H9 (cell line): ENCODE data around the gene DDI1. TPM values are rescaled to one million over a fixed set of nuclear protein-coding genes. Genes with fewer than 3 reads are reported as not detected.

Source experiments
- DNase-seq: peaks from one replicate; pipeline ENCODE4 v3.0.0-alpha.2; 2017
- H2AFZ ChIP-seq: one replicate; pipeline ENCODE4 v1.6.1; 2013; ENCODE audit warnings: mild to moderate bottlenecking, low read length, control low read depth, moderate library complexity
- H2AK5ac ChIP-seq: 2 replicates; pipeline ENCODE4 v1.6.1; 2013; ENCODE audit warnings: low read length, control low read depth, mixed read lengths; ENCODE audit not compliant: insufficient read length
- H2BK120ac ChIP-seq: one replicate; pipeline ENCODE4 v1.6.1; 2013; ENCODE audit warnings: low read depth, mild to moderate bottlenecking, low read length, control low read depth, inconsistent platforms; ENCODE audit not compliant: poor library complexity, severe bottlenecking
- H2BK12ac ChIP-seq: 2 replicates; pipeline ENCODE4 v1.6.1; 2013; ENCODE audit warnings: low read length, control low read depth, mixed read lengths, low read depth; ENCODE audit not compliant: insufficient read length
- H2BK15ac ChIP-seq: 2 replicates; pipeline ENCODE4 v1.6.1; 2013; ENCODE audit warnings: low read depth, low read length, control low read depth
- H2BK20ac ChIP-seq: one replicate; pipeline ENCODE4 v1.6.1; 2013; ENCODE audit warnings: low read depth, mild to moderate bottlenecking, low read length, control low read depth, inconsistent platforms; ENCODE audit not compliant: poor library complexity, severe bottlenecking
- H2BK5ac ChIP-seq: 2 replicates; pipeline ENCODE4 v1.6.1; 2013; ENCODE audit warnings: low read length, control low read depth, mixed read lengths; ENCODE audit not compliant: insufficient read length
- H3K14ac ChIP-seq: 2 replicates; pipeline ENCODE4 v1.6.1; 2013; ENCODE audit warnings: low read length, control low read depth; ENCODE audit not compliant: insufficient read depth
- H3K18ac ChIP-seq: 2 replicates; pipeline ENCODE4 v1.6.1; 2013; ENCODE audit warnings: low read depth, mild to moderate bottlenecking, mixed read lengths, low read length, control low read depth; ENCODE audit not compliant: insufficient read length
- H3K23ac ChIP-seq: 2 replicates; pipeline ENCODE4 v1.6.1; 2013; ENCODE audit warnings: low read length, control low read depth, mixed read lengths, low read depth; ENCODE audit not compliant: insufficient read length
- H3K23me2 ChIP-seq: 2 replicates; pipeline ENCODE4 v1.6.1; 2013; ENCODE audit warnings: low read depth, mild to moderate bottlenecking, mixed read lengths, low read length, control low read depth; ENCODE audit not compliant: insufficient read length, poor library complexity, severe bottlenecking
- H3K27ac ChIP-seq: 2 replicates; pipeline ENCODE4 v1.5.1; 2013; ENCODE audit warnings: low read length, control low read depth, mixed read lengths, low read depth; ENCODE audit not compliant: insufficient read length
- H3K27me3 ChIP-seq: 2 replicates; pipeline ENCODE4 v1.6.1; 2013; ENCODE audit warnings: low read length, control low read depth, inconsistent platforms; ENCODE audit not compliant: insufficient read depth
- H3K4ac ChIP-seq: 2 replicates; pipeline ENCODE4 v1.6.1; 2013; ENCODE audit warnings: low read depth, mild to moderate bottlenecking, control low read depth, inconsistent platforms, low read length, moderate library complexity
- H3K4me1 ChIP-seq: 2 replicates; pipeline ENCODE4 v1.6.1; 2013; ENCODE audit warnings: low read length, control low read depth, inconsistent platforms; ENCODE audit not compliant: insufficient read depth
- H3K4me2 ChIP-seq: 2 replicates; pipeline ENCODE4 v1.6.1; 2013; ENCODE audit warnings: low read length, control low read depth, mixed read lengths; ENCODE audit not compliant: insufficient read length, insufficient read depth
- H3K56ac ChIP-seq: 2 replicates; pipeline ENCODE4 v1.6.1; 2013; ENCODE audit warnings: low read depth, mild to moderate bottlenecking, mixed read lengths, low read length, control low read depth; ENCODE audit not compliant: insufficient read length
- H3K79me1 ChIP-seq: 2 replicates; pipeline ENCODE4 v1.6.1; 2013; ENCODE audit warnings: low read depth, mild to moderate bottlenecking, moderate library complexity, low read length, control low read depth, inconsistent platforms; ENCODE audit not compliant: insufficient read depth, poor library complexity, severe bottlenecking
- H3K79me2 ChIP-seq: 2 replicates; pipeline ENCODE4 v1.6.1; 2013; ENCODE audit warnings: low read length, control low read depth, inconsistent platforms; ENCODE audit not compliant: insufficient read depth
- H3K9ac ChIP-seq: 2 replicates; pipeline ENCODE4 v1.6.1; 2013; ENCODE audit warnings: low read length, control low read depth, mixed read lengths; ENCODE audit not compliant: insufficient read length; ENCODE audit errors: extremely low read depth
- H3K9me3 ChIP-seq: one replicate; pipeline ENCODE4 v1.6.1; 2013; ENCODE audit warnings: low read depth, low read length, inconsistent platforms; ENCODE audit not compliant: control insufficient read depth
- H3T11ph ChIP-seq: one replicate; pipeline ENCODE4 v1.6.1; 2013; ENCODE audit warnings: mild to moderate bottlenecking, low read length, control low read depth, inconsistent platforms
- H4K20me1 ChIP-seq: one replicate; pipeline ENCODE4 v1.6.1; 2013; ENCODE audit not compliant: control insufficient read depth, insufficient read length, insufficient read depth
- H4K5ac ChIP-seq: 2 replicates; pipeline ENCODE4 v1.6.1; 2013; ENCODE audit warnings: low read depth, mild to moderate bottlenecking, mixed read lengths, low read length, control low read depth; ENCODE audit not compliant: insufficient read length
- H4K8ac ChIP-seq: replicated peaks from 2 replicates; pipeline ENCODE4 v1.6.1; 2013; ENCODE audit warnings: low read length, control low read depth, mixed read lengths, low read depth; ENCODE audit not compliant: insufficient read length
- H4K91ac ChIP-seq: 2 replicates; pipeline ENCODE4 v1.6.1; 2013; ENCODE audit warnings: low read depth, mild to moderate bottlenecking, moderate library complexity, mixed read lengths, low read length, control low read depth; ENCODE audit not compliant: insufficient read length
- H3K27ac Mint-ChIP-seq, 3 experiments: 2 replicates in 2 of 3; 3 replicates in 1 of 3; pipeline ENCODE4 v1.8.0; 2020 to 2021; ENCODE audit warnings: mixed read lengths in 3 of 3, mild to moderate bottlenecking in 1 of 3, moderate library complexity in 1 of 3
- H3K27me3 Mint-ChIP-seq: 2 replicates; pipeline ENCODE4 v1.8.0; 2021; ENCODE audit warnings: low read depth, mild to moderate bottlenecking, moderate library complexity, mixed read lengths
- H3K36me3 Mint-ChIP-seq, 3 experiments: 2 replicates in 2 of 3; 3 replicates in 1 of 3; pipeline ENCODE4 v1.8.0; 2020 to 2021; ENCODE audit warnings: low read depth in 3 of 3, mixed read lengths in 3 of 3; ENCODE audit not compliant: insufficient read depth in 1 of 3
- H3K4me1 Mint-ChIP-seq, 2 experiments: 2 replicates each; pipeline ENCODE4 v1.8.0; 2020; ENCODE audit warnings: mixed read lengths in 2 of 2
- H3K4me3 Mint-ChIP-seq, 2 experiments: 2 replicates in 1 of 2; 3 replicates in 1 of 2; pipeline ENCODE4 v1.8.0; 2020 to 2021; ENCODE audit warnings: mild to moderate bottlenecking in 2 of 2, mixed read lengths in 2 of 2, moderate library complexity in 1 of 2
- H3K9me3 Mint-ChIP-seq, 2 experiments: 2 replicates in 1 of 2; 3 replicates in 1 of 2; pipeline ENCODE4 v1.8.0; 2020; ENCODE audit warnings: mild to moderate bottlenecking in 2 of 2, mixed read lengths in 2 of 2, moderate library complexity in 1 of 2
- WGBS: extraction: QIAGEN DNeasy Blood & Tissue Kit; methylation state at CpG from one replicate; pipeline ENCODE4 v1.1.7; 2013; ENCODE audit warnings: missing lambda C conversion rate, low lambda C conversion rate, mixed read lengths; ENCODE audit not compliant: insufficient read length; ENCODE audit errors: extremely low coverage; 5-methylcytosine and 5-hydroxymethylcytosine counted together
- total RNA-seq: library from RNA; stranded (reverse); gene quantifications from 2 replicates; pipeline ENCODE4 v1.2.1, GENCODE V29; 2021
- TF ChIP-seq, protein P1 (sequence below): fragments of 200-600 bp; sonication (generic); conservative IDR thresholded peaks from 3 replicates; pipeline ENCODE4 v1.8.0; 2021; ENCODE audit warnings: antibody characterized with exemption, mild to moderate bottlenecking

DDI1 gene
- total RNA-seq, 1 experiment from 2014 or later = not detected

- no peak overlapping the region for H3K56ac ChIP-seq
- no peak overlapping the region for H3T11ph ChIP-seq
- H3K27ac ChIP-seq = no peak overlapping the region
- H3K4me1 ChIP-seq = 0 out of 2 replicates have a peak, but pooled peaks cover 3% of the 10 kb centered on the region
- no peak overlapping the region for H3K23ac ChIP-seq
- no peak overlapping the region for H4K5ac ChIP-seq
- H3K79me1 ChIP-seq = no peaks in the 10 kb centered on the region
- no peaks in the 10 kb centered on the region for H3K27me3 Mint-ChIP-seq
- H3K27ac Mint-ChIP-seq = no peak overlapping the region; a peak in 1 of 7 replicates
- no peaks in the 10 kb centered on the region for H3K9me3 Mint-ChIP-seq
- no peak overlapping the region for H3K9ac ChIP-seq
- no peaks in the 10 kb centered on the region for H3K79me2 ChIP-seq
- H3K4me3 Mint-ChIP-seq = no peak overlapping the region
- TF ChIP-seq, protein P1, sequence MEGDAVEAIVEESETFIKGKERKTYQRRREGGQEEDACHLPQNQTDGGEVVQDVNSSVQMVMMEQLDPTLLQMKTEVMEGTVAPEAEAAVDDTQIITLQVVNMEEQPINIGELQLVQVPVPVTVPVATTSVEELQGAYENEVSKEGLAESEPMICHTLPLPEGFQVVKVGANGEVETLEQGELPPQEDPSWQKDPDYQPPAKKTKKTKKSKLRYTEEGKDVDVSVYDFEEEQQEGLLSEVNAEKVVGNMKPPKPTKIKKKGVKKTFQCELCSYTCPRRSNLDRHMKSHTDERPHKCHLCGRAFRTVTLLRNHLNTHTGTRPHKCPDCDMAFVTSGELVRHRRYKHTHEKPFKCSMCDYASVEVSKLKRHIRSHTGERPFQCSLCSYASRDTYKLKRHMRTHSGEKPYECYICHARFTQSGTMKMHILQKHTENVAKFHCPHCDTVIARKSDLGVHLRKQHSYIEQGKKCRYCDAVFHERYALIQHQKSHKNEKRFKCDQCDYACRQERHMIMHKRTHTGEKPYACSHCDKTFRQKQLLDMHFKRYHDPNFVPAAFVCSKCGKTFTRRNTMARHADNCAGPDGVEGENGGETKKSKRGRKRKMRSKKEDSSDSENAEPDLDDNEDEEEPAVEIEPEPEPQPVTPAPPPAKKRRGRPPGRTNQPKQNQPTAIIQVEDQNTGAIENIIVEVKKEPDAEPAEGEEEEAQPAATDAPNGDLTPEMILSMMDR = no peak
- H2AK5ac ChIP-seq = no peak overlapping the region
- no peaks in the 10 kb centered on the region for H3K9me3 ChIP-seq
- no peak overlapping the region for H2BK12ac ChIP-seq
- H4K20me1 ChIP-seq = no peaks in the 10 kb centered on the region
- no peak overlapping the region for H2BK15ac ChIP-seq
- H3K18ac ChIP-seq = no peak overlapping the region
- no peak overlapping the region for H2BK20ac ChIP-seq
- no peak overlapping the region for H3K14ac ChIP-seq
- WGBS = no CpG with 5 or more reads among the region's 5 CpGs
- no peak overlapping the region for H4K91ac ChIP-seq
- H3K36me3 Mint-ChIP-seq = no peaks in the 10 kb centered on the region
- no peak overlapping the region for H2BK120ac ChIP-seq
- peaks cover 7 to 10% of the 10 kb centered on the region in 2 experiments for H3K4me1 Mint-ChIP-seq
- H3K27me3 ChIP-seq = no peaks in the 10 kb centered on the region
- no peaks in the 10 kb centered on the region for H3K23me2 ChIP-seq
- no peak overlapping the region for H2BK5ac ChIP-seq
- DNase-seq = no peak
- no peak overlapping the region for H4K8ac ChIP-seq
- H3K4me2 ChIP-seq = no peak overlapping the region
- no peak overlapping the region for H2AFZ ChIP-seq
- H3K4ac ChIP-seq = no peak overlapping the region
These were observed 17.5 kb downstream of the DDI1 start for GRCh38 chr11:104053743-104054478.
